ENCODE measurements around the gene UNC50. TPM values are rescaled to one million over a fixed set of nuclear protein-coding genes. Genes with fewer than 3 reads are reported as not detected.
"Not testable (repeated sequence)": the region's sequence is repeated elsewhere in the genome, so short reads cannot be mapped to it uniquely, and the experiment has no call there.

UNC50 gene
- total RNA-seq, 1 donor from 2014 or later, result 44.8 TPM

DNA sequence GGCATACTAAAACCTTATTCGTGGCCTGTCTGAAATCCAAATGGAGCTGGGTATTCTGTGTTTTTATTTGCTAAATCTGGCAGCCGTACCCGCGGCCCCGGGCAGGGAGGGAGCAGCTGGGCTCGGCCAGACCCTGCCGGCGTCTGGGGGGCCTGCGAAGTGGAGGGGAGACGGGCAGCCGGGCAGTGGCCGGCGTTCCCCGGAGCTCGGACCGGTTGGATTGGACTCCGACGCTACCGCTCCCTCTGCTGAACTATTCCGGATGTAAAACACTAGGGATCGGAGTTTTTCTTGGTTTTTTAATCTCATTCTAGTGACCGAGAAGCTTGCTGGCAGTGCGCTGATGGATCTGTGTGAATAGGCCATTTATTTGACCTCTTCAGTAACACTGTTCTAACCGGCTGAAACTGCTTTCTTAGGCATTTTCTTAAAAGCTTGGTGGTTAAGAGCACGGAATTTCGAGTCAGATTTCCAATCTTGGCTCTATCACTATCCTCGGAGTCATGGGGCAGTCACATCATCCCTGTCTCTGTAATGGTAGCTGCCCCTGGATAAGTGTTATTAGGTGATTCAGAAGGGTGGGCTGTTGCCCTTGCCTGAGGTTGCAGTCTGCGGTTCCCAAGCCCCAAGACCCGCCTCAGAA lies 694 bp downstream of the UNC50 start:
- peak; percentile 65 to 71 for DNase-seq (ENCODE audit: low read depth in 2 of 2)

DNA sequence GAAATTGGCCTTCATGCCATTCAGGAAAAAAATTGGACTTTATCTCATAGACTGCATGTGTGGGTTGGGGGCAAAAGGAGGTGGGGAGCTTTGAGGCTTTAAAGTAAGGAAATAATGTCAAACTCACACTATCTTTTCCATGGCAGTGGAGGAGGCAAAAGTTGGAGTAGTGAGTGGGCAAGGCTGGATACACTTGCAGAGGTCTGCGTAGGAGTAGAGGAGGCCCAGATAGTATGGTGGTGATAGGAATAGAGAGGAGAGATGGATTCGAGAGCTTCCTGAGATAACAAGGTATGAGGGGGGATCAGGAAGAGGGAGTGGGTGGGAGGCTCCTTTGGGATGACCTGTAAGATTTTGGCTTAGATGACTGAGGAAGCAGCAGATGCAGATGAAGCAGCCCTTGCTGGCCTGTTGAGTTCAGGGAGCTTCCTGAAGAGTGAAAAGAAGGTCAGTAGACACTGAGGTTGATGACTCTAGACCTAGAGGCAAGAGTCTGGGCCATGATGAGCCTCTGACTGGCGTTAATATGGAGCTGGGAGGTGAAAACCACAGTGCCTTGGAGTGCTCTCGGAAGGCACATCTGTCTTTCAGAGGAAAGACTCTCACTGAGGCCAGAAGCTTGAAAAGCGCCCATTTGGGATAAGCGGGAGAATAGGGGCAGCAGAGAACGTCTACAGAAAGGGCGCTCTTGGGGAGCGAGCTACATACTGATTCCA lies 5.8 kb downstream of the UNC50 start:
- no peak for DNase-seq (ENCODE audit: low read depth in 2 of 2)

DNA sequence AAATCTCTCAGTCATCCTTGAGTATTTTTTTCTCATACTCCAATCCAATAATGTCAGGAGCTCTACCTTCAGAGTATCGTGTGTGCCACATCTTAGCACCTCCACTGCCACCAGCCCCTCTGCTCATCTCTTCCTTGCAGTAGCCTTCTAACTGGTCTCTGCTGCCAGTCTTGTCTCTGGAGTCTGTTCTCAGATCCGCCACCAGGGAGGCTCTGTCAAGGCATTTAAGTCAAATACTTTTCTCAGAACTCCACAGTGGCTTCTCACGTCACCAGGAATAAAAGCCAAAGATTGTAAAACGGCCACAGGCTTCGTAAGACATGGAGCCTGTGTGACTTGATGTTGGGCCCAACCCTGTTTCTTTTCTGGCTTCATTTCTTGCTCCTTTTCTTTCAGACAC lies 7.1 kb downstream of the UNC50 start:
- peak in 1 of 2 donors; percentile 20 for DNase-seq (ENCODE audit: low read depth in 2 of 2)

DNA sequence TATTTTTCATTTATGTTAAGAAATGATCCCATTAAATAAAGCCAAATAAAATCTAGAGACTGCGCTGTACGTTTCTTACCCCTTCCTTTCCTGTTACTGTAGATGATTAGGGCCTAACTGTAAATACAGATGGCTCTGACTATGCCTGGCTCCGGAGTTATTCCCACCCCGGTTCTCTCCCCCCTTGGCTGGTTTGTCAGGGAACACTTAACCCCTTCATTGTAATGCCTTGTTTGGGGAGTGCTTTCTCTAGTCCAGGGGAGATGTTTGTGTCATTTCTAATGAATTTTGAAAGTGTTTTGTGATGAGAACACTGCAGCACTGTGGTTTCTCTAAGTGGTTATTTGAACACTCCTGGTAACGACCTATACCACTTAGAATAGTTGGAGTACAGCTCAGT lies 8.8 kb downstream of the UNC50 start:
- no peak for DNase-seq (ENCODE audit: low read depth in 2 of 2)

DNA sequence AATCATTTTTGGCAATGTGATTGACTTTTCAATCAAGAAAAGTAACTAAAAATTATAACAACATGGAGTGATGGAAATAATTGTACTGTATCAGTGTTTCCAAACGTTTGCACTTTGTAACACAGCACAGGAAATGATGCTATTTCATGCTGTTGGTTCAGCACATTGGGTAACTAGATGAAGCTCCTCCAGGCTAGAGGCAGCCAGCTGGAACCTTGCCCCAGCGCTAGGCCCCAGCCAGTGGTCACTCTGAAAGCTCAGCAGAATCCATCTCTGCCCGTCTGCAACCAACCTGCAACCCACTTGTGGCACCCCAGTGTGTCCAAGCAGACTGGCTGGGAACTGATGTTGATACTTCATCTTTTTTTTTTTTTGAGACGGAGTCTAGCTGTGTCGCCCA lies 15.3 kb downstream of the UNC50 start:
- peak; percentile 67 to 94 for DNase-seq (ENCODE audit: low read depth in 2 of 2)

DNA sequence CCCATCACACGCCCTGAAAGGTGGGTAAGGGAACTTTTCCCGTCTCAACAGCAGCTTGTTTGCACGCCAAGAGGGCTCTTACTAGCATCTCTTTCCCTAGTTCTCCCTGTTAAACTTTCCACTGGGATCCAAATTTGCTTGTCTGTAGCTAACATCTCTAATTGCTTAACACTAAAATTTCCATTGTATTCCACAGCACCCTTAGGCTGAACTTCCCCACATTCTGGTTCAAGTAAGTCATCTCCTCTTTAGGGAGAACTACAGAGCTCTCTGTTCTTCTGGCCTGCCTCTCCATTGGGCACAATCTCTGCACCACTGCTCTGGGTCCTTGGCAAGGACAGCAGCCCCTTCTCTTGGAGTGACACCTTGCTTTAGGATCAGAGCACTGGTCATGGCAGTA lies 24.0 kb downstream of the UNC50 start:
- no peak for DNase-seq (ENCODE audit: low read depth in 2 of 2)

DNA sequence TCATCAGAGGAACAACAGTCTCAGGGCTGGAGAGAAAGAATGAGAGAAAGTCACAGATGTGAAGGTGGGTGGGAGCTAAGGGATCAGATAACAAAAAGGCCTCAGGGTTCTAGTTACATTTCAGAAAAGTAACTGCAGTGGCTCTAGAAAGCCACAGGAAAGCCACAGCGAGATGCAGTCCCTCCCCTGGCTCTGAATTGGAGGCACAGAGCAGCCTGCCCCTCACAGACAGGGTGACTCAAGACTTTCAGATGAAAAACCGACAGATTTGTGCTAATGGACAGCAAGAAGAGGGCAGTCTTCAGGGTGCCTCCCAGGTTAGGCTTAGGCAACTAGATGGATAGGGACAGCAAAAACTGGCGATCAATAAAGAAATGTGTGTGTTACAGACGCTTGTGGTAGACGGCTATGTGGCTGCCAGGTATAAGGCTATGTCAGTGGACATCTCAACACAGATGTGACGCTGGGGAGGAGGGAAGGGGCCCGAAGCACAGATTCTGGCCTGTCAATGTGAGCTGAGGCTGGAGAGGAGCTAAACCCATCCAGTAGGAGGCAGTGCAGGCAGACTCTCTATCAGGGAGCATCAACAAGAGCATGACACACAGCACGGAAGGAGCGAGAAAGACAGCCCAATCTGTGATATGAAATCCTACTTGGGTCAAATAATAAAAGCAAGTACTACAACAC lies 26.2 kb downstream of the UNC50 start:
- DNase-seq (ENCODE audit: low read depth in 2 of 2), result peak; percentile 7 to 46

DNA sequence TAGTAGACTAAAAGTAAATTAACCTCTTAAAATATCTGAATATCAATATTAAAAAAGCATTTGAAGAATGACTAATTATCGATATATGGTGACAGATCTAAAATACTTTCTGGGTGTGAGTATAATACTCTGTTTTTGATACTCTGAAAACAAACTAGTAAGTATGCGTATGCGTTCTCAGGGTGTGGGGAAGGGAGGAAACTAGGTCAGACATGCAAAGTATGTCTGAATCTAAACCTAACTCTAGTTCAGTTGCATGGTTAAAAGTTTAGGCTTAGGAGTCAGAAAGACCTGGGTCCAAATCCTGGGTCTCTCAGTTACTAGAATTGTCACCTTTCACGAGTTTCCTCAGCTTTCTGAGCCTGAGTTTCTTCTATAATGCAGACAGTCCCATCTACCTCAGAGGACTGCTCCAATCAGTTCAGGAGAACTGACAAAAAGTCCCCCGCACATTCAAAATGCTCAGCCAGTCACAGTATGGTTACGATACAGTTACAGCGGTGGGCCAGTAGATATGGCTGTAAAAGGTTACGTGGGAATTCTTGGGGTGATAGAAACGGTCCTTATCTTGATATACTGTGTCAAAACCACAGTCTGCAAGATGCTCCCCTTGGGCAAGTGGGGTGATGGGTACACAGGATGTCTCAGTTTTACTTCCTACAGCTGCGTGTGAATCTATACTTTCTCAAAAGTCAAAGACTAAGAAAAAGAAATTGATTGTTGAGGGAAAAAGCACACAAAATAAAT lies 29.2 kb downstream of the UNC50 start:
- DNase-seq (ENCODE audit: low read depth in 2 of 2), result no peak

DNA sequence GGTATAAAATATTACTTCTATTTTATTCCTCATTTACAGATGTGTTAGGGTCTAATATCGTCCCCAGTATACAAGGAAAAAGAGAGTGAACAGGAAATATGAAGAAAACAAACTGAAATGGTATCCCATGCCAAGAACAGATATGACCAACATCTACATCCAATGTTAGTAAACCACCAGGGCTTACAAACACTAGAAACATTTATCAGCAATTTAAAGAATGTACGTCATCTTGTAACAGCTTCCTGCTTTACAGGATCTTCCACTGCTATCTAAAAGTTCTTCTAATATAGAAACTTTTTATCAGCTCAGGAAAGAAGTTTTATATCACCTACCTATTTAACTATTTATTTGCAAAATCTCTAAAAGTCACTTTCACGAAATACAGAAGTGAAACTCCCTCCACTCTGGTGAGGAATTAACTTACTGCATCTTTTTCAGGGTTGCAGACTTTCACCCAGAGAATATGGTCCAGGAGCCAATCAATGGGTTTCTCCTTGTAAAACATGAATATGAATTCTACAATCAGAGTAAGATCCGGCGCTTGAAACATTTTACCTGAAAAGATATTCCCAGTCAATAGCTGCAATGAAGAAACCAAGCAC lies 35.2 kb downstream of the UNC50 start:
- peak in 1 of 2 donors; percentile 24 for DNase-seq (ENCODE audit: low read depth in 2 of 2)

DNA sequence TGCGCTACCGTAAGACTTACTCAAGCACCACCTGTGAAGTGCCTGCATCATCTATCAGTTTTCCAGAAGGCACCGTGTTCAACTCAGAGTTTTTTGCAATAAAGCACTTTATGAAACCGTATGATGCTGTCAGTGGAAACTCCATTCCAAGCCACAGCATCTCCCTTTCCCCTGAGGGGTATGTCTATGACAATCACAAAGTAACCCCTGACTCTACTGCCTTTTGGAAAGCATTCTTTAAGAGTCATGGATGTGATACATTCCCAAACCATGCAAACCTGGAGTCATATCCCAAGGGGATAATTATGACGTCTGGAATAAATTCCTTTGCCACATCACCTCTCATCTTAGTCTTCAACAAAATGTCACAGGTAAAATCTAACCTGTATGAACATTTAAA lies 39.2 kb downstream of the UNC50 start:
- DNase-seq (ENCODE audit: low read depth in 2 of 2), result no peak

DNA sequence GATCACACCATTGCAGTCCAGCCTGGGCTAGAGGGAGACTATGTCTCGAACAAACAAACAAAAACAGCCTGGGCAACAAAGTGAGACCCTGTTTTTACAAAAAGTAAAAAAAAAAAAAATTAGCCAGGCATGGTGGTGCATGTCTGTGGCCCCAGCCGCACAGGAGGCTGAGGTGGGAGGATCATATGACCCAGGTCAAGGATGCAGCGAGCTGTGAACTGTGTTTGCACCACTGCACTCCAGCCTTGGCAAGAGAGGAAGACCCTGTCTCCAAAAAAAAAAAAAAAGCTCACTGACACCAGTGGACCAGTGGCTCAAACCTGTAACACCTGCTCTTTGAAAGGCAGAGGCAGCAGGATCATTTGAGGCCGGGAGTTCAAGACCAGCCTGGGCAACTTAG lies 40.1 kb downstream of the UNC50 start:
- DNase-seq (ENCODE audit: low read depth in 2 of 2), result no peak

DNA sequence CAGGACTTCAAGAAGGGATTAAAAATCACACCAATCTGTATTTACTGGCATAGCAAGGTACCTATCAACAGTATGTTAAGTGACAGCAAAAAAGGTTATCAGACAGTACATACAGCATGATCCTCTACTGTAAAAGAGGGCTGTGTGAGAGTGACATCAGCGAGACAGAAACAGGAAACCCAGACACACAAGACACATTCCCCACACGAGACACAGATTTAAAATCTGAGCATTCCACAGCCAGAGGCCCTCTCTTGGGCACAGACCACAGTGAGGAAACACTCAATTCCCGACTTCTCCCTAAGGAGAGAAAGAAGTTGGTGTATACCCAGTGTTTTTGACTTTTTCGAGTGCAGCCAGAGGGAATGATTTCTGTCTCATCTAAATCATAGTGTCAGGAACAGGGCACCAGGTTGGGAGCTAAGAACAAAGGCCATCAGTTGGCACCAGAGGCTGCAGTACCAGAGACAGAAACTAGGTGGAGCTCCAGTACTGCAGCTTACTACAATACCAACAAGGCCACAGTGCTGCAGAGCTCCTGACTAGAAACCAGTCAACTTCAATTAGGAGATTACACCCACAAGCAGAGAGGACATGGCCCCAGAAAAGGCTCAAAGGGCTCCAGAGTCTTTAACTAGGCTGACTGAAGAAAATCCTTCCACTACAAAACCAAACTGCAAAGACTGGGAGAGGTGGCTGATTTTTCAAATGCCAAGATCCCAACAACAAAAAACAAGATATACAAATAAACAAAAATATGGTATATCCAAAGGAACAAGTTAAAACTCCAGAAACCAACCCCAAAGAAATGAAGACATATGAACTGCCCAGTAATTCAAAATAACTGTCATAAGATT lies 41.0 kb downstream of the UNC50 start:
- DNase-seq (ENCODE audit: low read depth in 2 of 2), result peak; percentile 88 to 90

DNA sequence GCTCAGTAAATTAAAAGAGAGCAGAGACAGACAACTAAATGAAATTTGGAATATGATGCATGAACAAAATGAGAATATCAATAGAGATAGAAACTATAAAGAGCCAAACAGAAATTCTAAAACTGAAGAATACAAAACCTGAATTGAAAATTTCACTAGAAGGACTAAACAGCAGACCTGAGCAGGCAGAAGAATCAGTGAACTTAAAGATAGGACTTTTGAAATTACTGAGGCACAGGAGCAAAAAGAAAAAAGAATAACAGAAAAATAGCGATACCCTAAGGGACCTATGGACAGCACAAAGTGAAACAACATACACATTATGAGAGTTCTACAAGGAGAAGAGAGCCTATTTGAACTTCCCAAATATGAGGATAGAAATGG lies 41.6 kb downstream of the UNC50 start:
- no peak for DNase-seq (ENCODE audit: low read depth in 2 of 2)

DNA sequence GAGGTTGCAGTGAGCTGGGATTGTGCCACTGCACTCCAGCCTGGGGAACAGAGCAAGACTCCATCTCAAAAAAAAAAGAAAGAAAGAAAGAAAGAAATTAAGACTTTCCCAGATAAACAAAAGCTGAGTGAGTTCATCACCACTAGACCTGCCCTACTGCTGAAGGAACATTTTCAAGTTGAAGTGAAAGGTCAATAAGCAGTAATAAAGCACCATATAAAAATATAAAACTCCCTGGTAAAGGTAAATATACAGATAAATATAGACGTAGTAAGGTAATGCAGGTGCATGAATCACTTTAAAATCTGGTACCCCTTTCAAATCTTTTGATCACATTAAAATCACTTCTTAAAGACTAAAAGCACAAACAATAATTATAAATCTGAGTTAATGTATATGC lies 42.6 kb downstream of the UNC50 start:
- no peak for DNase-seq (ENCODE audit: low read depth in 2 of 2)

DNA sequence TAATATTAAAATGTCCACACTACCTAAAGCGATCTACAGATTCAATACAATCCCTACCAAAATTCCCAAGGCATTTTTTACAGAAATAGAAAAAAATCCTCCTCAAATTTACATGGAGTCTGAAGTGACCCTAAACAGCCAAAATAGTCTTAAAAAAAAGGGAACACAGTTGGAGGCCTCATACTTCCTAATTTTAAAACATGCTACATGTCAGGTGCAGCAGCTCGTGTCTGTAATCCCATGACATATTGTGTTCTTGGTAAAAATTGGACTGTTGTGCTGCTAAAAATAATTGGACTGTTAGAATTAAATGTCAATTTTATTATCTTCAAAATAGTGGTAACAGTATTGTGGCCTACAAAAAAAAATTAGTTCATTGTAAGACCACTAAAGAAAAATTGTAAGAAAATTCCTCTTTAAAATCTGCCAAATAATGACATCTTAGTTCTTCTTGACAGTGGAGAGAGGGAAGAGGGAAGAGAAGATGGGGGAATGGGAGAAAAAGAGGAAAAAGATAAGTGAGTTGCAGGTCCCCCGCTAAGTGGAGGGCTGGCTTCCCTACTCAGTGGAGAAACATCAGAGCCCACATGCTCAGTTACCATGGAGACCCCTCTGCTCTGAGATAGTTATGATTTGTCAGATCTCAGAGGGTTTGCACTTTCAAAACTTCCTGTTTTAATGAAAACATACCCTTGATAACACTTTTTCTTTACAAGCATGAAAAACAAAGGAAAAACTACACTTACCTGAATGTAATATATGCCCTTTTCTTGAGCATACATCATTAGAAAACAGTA lies 46.5 kb downstream of the UNC50 start:
- peak; percentile 21 to 56 for DNase-seq (ENCODE audit: low read depth in 2 of 2)

DNA sequence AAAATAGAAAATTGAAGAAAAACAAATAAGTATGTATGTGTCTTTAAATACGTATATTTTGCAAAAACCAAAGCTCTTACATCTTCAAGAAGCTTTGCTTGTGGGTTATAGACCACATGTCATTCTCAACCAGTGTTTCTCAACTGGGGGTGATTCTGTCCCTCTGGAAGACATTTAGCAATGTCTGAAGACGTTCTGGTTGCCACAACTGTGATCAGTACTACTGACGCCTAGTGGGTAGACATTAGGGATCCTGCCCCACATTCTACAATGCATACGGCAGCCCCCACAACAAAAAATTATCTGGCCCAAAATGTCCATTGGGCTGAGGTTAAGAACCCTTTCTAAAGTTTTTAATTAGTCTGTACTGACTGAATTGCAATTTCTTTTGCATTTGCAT lies 48.4 kb downstream of the UNC50 start:
- no peak for DNase-seq (ENCODE audit: low read depth in 2 of 2)

DNA sequence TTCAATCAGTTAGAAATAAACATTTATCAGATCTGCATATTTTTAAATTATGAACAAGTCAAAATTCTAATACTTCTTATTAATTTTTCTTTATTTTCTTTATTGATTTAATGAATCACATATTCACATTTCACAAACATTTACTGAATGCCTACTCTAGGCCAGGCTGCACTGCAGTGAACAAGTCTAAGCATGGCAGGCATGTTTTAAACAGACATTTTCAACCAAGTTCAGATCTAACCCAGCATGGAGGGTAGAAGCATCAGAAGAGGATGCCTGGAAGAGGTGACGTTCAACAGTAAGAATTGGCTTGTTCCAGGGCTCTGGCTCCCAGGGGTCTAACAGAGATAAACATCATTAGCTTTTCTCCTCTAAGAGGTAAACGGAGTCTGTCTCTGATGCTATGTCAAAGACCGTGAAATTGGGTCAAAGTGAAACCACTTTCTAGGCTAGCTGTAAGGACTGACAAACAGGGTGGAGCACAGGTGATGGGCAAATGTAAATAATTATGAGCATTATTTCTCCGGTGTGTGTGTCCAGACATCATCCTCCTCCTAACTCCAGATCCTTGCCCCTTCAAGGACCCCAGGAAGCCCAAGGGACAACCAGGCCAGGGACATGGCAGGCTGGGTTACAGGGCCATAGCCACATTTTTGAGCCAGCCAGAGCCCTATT lies 50.6 kb downstream of the UNC50 start:
- DNase-seq (ENCODE audit: low read depth in 2 of 2), result no peak

DNA sequence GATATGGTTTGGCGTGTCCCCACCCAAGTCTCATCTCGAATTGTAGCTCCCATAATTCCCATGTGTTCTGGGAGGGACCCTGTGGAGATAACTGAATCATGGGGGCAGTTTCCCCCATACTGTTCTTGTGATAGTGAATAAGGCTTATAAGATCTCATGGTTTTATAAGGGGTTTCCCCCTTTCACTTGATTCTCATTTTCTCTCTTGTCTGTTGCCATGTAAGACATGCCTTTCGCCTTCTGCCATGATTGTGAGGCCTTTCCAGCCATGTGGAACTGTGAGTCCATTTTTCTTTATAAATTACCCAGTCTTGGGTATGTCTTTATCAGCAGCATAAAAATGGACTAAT lies 51.1 kb downstream of the UNC50 start:
- DNase-seq (ENCODE audit: low read depth in 2 of 2), result not testable (repeated sequence)

DNA sequence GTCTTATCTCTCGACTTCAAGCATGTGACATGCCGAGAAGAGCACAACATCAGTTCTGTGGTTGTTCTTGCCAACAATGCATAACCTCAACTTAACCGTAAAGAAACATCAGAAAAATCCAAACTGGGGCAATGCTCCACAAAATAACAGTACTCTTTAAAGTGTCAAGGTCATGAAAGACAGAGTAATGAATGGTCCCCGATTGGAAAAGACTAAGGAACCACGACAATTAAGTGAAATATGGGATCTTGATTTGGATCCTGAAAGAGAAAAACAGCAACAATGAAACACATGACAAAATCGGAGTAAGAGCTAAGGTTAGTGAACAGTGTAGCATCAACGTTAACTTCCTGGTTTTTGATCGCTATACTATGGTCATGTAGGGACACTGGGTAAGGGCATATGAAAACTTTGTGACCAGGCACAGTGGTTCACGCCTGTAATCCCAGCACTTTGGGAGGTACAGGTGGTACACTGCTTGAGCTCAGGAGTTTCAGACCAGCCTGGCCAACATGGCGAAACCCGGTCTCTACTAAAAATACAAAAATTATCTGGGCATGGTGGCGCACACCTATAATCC lies 55.2 kb downstream of the UNC50 start:
- DNase-seq (ENCODE audit: low read depth in 2 of 2), result no peak

Measured in lung microvascular endothelial cell (primary cell).